Activated CD4-positive, alpha-beta T cell treated with anti-CD3 and anti-CD28 coated beads, Interleukin-2, amount 50 U/mL, for 4 hours (primary cell): Measurements from ENCODE around the gene BCORL1.

Experiments
- DNase-seq, 2 experiments: peaks; one replicate each; pipeline ENCODE4 v3.0.0-alpha.2; 2020

BCORL1 gene

DNA sequence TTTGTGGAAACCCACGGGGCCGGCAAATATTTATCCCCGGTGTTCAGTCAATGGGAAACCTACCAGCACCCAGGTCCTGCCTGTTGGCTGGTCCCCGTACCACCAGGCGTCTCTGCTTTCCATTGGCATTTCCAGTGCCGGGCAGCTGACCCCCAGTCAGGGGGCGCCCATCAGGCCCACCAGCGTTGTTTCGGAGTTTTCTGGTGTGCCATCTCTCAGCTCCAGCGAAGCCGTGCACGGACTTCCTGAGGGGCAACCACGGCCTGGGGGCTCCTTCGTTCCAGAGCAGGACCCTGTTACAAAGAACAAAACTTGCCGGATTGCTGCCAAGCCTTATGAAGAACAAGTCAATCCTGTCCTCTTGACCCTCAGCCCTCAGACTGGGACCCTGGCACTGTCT, 32.7 kb downstream of the BCORL1 start:
- no peak for DNase-seq

DNA sequence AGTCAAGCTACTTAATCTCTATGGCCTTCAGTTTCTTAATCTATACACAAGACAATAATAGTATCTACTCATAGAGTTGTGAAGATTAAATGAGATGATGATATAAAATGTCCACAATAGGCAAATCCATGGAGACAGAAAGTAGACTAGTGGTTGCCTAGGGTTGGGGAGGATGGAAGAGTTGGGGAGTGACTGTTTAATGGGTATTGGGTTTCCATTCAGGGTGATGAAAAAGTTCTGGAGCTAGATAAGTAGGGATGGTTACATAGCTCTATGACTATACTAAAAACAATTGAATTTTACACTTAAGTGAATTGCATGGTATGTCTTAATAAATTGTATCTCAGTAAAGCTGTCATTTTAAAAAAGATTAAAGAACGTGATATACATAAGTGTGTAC, 35.7 kb downstream of the BCORL1 start:
- no peak for DNase-seq

DNA sequence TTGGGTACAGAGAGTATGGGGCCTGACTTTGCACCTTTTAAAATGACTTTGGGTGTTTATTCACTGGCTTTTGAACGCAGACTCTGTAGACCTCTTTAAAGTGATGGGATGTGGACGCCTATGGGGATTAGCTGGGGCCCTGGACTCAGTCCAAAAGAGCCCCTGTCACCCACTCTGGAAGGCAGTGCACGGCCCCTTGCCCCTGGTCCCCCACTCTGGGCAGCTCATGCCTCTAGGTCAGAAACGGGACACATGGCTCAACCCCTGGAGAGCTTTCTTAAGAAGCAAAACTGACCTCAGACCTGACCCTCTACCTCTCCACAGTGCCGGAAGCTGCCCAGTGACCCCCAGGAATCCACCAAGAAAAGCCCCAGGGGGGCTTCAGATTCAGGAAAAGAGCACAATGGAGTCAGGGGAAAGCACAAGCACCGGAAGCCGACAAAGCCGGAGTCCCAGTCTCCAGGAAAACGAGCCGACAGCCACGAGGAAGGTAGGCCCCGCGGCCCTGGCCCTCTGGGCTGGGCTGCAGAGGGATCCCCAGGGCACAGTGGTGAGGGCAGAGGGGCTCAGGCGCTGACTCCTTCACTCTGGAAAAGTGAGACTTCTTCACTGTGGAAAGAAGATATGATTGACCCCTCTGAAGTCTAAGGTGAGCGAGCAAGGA, 38.4 kb downstream of the BCORL1 start:
- no peak for DNase-seq

DNA sequence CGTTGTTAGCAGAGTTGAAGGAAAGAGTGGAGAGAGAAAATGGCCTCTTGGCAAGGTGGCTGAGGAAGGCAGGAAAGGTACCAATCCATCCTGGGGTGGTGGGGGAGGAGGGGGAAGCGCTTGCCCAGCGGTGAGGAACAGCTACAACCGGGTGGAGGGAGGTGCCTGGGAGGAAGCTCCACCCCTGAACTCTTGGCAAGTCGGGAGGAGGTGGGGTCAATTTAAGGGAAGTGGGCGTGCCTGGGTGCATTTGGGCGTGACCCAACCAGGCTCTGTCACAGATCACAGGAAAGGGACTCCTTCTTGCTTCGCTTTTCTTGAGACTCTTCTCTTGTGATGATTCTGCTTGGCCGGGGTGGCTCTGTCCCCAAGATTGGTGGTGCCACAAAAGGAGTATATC, 41.7 kb downstream of the BCORL1 start:
- peak; percentile 74 to 75 for DNase-seq

DNA sequence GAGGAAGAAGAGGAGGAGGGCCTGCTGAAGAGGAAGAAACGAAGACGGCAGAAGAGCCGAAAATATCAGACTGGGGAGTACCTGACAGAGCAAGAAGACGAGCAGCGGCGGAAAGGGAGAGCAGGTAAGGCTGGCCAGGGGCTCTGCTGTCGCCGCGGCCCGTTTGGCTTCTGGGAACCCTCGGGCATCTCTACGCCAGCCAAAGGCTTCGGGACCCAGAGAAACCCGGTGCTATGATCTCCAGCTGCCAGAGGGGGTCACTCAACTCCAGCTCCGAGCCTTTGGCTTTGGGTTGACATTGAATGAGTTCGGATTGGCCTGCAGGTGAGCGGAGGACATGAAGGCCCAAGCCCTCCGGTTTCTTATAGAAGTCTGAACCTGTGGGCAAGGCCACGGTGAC, 42.8 kb downstream of the BCORL1 start:
- no peak for DNase-seq

DNA sequence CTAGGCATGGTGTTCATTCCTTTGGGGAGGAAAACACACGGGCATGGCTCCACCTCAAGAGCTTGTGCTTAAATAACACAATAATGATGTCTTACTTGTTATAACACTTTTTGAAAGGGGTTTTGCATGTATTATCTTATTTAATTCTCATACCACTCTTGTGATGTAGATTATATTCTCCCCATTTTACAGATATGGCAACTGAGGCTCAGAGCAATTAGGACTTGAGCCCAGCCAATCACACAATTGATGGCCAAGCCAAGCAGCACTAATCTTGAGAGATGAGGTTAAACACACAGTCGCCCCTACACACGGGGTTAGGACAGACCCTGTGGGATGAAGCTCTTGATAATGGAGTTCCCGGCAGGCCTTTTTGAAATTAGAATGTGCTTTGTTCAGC, 45.1 kb downstream of the BCORL1 start:
- DNase-seq = no peak

DNA sequence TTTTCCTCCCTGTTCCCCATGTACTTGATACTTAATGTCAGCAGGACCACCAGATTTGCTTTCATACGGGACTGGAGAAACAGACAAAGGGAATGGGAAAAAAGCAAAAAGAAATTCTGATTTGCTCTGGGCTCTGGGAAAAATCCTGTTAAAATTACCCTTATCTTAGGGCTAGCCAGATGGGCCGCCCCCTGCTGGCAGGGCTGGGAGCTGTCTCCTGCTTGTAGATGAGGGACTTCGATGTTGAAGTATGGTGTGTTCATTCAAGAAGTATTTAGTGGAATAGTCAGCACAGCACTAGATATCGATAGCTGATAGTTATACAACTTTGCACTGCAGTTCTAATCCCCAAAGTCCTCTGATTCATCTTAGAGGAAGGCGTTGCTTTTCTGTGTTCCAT, 45.8 kb downstream of the BCORL1 start:
- DNase-seq = peak; percentile 42 to 46

DNA sequence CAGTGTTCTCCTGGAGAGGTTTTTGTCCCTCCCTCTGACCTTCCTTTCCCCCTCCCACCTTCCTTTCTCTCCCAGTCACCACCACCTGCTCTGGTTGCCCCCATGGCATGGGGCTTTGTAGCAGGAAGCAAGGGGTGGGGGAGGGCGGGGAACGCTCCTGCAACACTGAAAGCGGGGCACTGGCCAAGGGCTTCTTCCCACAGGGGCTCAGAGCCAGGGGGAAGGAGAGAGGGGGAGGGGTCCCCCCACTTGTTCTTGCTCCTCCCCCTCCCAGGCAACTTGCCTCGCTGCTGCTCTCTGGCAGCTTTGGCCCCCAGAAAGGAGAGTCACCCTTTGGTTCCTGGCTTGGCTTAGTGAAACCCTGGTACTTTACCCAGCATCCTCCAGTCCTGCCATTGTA, 48.4 kb downstream of the BCORL1 start:
- no peak for DNase-seq

DNA sequence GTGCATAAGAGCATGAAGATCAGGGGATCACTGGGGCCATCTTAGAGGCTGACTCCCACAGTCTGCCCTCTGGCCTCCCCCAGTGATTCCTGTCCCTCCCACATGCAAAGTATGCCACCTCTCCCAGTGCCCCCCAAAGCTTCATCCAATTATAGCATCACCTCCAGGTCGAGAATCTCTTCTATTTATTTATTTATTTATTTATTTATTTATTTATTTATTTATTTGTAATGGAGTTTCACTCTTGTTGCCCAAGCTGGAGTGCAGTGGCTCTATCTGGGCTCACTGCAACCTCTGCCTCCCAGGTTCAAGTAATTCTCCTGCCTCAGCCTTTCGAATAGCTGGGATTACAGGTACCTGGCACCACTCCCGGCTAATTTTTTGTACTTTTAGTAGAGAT, 50.1 kb downstream of the BCORL1 start:
- DNase-seq = no peak

DNA sequence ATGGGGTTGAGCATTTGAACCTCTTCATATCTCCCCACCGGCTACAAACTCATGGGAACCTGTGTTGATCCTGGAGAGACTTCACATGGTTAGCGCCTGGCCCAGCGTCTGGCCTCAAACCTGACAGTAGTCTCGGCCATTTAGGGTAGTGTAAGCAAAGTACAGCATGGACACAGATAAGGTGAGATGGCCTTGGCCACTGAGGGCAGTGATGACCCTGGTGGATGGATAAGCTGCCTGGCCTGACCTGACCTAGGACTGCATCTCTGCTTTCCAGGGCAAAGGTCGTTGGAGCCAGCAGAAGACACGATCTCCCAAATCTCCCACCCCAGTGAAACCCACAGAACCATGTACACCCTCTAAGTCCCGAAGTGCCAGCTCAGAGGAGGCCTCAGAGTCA, 51.7 kb downstream of the BCORL1 start:
- DNase-seq = no peak

DNA sequence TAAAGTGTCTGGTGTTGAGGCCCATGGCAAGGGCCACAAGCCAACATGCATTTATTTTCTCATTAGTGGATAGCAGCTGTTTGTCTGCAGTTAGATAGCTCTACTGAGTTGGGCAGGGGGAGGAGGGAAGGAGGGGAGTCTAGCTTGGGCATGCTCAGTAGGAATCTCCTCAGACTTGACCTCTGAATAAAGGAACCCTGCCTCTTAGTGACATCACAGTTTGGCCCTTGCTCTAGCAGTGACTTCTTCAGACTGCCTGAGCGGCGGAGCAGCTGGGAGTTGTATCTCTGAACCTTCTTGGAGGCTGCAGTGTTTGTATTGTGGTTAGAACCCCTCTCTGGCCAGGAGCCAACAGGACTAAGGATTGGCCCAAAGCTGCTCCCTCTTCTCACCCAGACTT, 57.4 kb downstream of the BCORL1 start:
- DNase-seq = no peak

DNA sequence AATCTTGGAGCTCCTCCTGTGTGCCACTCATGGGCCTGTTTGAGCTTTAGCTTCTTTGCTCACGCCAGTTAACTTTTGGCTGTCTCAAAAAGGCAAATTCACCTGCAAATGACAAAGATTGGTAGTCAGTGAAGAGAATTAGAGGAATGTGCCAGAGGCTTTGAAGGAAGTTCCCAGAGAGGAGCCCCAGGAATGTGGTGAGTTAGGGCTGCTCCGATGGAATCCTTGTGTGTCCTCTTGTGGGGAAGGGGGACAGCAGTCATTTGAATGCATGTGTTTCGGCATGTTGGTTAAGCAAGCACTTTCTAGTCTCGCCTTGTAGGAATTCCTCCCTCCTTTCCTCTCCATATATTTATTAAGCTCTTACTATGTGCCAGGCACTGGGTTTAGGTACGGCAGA, 65.0 kb downstream of the BCORL1 start:
- no peak for DNase-seq

DNA sequence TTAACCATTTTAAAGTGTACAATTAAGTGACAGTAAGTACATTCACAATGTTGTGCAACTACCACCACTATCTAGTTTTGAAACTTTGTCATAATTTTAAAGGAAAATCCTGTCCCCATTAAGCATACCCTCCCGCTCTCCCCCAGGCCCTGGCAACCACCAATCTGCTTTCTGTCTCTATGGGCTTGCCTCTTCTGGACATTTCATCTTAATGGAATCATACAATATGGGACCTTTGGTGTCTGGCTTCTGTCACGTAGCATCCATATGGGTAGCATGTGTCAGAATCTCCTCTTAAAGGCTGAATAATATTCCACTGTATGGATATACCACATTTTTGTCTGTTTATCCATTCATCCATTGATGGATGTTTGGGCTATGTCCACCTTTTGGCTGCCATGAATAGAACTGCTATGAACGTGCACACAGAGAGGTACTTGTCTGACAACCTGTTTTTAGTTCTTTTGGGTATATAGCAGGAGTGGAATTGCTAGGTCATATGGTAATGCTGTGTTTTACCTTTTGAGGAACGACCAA, 66.3 kb downstream of the BCORL1 start:
- no peak for DNase-seq

DNA sequence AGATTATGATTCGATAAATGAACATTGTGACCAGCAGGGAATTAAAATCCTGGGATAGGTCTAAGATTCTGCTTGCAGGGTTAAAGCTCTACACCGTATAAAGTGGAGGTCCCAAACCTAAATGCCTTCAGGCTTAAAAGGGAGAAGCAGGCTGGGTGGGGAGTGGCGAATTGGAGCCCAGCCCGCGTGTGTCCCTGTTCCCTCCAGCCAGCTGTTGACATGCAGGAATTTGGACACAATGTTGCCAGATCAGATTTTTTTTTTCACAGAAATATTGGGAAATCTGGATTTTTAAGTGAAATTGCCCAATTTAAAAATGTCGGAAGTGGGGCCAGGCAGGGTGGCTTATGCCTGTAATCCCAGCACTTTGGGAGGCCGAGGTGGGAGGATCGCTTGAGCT, 67.4 kb downstream of the BCORL1 start:
- DNase-seq = no peak

DNA sequence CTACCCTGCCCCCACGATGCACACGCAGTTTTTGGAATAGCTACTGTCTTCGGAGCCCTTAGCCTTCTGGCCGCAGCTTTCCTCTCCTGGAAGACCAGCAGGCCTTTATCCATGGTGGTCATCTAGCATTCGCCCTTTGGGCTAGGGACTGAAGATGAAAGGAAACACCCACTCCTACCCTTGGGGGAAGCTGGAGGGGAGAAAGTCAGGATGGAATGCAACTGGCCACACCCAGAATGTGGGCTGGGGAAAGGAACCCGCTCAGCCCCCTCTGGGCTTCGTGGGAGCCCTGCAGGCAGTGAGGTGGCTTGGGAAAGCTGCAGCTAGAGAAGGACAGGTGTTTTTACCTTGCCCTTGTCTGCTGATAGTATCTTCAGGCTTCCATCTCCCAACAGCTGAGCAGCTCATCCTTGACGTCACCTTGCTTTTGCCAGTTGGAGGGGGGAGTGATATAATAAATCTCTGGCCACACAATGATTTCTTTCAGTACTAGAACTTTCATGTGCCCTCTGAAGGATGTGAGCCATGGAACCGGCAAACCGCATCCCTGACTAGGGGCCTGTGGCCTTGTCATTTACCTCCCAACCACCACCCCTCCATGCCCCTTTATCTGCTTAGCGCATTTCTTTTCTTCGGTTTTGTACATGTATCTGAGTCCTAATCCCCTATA, 68.9 kb downstream of the BCORL1 start:
- no peak for DNase-seq

DNA sequence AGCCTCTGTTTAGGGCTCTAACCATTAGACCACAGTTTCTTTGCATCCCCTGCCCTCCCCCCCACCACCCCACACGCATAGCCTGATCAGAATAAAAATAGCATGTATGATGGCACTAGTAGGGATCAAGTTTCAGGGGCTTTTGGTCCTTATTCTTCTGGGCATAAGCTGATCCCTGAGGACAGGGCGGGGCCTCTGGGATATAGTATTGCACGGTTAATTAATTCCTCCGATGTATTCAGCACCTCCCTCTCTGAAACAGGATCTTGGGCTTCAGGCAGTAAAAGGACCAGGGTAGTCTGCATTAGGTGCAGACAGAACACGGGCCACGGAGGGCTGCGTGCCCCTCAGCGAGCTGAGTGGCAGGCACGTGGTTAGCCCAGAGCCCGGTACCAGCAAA, 70.8 kb downstream of the BCORL1 start:
- DNase-seq = no peak

DNA sequence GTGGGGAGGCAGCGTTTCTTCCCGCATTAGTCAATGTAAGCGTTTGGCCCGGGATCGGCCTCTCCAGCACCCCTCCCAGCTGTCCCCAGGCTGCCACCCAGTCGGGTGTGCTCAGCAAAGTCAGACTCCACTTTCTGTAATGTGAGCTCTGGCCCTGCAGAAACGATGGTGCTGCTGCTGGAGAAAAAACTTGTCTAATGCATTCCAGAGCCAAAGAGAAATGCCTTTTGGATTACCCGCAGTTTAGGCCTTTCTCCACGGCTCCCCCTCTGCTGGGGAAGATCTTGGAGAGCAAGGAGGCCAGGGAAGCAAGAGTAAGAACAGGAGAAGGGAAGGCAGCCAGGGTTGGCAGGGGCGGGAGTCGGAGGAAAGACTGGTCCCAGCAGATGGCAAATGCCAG, 72.7 kb downstream of the BCORL1 start:
- DNase-seq = no peak

DNA sequence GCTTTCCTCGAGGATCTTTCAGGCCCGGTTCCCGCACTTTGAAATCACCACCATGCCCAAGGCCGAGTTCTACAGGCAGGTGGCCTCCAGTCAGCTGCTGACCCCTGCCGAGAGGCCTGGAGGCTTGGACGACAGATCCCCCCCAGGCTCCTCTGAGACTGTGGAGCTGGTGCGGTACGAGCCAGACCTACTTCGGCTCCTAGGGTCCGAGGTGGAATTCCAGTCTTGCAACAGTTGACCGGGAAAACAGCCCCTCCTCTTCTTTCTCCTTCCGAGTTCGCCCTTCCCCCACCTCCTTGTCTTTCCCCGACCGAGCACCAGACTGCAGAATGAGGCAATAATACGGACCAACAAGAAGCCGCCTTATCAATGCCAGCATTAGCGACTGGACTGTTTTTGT, 73.5 kb downstream of the BCORL1 start:
- no peak for DNase-seq

DNA sequence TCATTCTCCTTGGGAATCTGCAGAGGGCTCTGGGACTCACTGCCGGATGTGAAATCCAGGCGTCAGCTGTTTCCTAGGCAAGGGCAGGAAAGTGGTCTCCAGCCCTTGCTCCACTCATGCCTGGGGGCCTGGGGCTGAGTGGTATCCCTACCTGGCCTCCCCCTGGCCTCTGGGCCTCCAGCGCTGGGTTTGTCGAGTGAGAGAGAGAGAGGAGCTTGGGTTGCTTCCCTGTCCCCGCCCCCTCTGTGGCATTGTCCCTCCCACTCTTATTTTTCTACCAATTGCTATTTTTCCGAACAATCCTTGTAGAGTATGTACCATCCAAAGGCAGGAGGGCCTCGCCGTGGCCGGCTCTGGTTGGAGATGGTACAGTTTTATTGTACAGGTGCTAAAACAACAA, 74.8 kb downstream of the BCORL1 start:
- DNase-seq = no peak

DNA sequence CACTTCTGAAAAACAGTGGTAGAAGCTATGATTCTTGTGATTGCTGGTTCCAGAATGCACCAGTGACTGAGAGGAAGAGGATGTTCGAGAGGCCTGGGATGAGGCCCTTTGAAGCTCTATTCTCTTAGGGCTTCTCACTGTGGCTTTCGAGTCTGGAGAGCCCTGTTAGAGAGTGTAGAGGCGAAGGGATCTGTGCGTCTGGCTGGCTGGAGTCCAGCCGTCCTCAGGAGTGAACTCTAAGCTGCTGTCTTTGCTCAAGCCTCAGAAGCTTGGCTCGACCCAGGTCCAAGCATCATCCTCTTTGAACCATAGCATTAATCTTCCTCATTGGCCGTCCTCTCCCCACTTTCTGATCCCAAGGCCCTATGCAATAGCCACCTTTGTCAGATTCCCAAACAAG, 76.2 kb downstream of the BCORL1 start:
- DNase-seq = no peak

DNA sequence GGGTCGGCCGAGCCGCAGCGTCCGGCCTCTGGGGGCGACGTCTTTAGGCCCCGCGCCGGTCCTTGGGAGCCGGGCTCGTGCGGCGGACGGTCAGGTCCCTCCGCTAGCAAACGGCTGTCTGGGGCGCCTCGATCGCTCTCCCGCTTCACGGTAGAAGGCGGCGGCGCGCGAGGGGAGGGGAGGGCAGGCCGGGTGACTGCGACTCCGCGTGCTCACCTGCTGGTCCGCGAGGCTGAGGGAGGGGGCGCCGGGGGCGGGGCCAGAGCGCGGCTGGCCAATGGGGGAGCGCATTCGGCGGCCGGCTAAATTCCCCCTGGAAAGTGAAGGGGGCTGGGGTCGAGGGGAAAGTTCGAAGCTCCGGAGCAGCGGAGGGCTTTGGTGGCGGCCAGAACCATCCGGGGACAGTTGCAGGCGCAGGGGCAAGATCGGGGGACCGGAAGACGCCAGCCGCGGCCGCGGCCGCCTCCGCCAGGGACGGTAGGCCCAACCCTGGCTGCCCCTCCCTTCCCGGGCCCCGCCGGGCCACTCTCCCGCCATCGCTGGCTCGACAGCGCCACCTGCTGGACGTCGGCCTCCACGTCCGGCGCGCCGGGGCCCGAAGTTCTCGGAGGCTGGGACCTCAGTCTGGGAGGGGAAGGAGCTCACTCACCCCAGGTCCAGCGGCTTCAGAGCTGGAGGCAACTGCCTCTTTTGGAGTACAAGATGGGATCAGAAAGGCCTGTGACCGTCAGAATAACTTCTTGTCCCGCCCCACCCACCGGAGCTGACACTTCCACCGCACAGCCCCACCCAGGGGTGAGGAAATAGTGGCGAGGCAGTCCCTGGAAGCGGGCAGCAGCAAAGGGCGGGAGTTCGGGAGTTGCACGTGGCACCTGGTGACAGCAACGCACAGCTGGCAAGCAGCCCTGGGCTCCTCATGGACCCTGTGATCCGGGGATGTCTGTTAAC, 78.0 kb downstream of the BCORL1 start:
- peak; percentile 71 to 72 for DNase-seq

DNA sequence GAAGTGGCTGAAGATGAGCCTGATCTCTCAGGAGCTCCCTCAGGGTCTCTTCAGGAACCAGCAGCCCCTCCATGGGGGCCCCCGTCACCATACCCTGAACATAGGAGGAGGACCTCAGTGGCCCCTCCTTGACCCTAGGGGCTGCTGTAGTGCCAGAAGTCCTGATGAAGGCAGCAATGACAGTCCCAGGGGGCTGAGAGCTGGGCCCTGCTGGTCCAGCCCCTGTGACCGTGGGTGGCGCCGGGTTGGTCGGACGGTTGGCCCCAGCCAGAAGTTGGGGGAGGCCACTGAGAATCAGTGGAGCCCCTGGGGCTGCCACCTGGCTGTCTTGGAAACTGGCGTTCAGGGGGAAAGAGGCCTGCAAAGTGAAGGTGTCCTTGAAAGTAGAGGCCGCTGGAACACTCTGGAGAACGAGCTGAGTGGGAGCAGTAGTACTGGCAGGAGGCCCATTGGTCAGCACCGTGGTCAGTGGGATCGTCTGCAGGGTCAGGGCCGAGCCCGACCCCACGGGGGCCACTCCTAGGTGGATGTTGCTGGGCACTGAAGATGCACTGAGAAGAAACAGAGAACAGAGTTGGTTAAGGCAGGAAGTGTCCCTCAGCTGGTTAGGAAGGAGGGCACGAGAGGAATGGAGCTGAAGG, 84.7 kb downstream of the BCORL1 start:
- no peak for DNase-seq
